Fibroblast of lung (primary cell): ENCODE results near the gene LBH.

Experiments used
- CTCF ChIP-seq, 2 donors: IDR thresholded peaks in 1 of 2; conservative IDR thresholded peaks in 1 of 2; 1 replicate in 1 of 2; 2 replicates in 1 of 2; pipeline ENCODE4 v1.5.1; 2011 to 2012; ENCODE audit warnings: low read length in 2 of 2, control low read depth in 1 of 2, inconsistent platforms in 1 of 2, low read depth in 1 of 2, mild to moderate bottlenecking in 1 of 2
- EZH2 ChIP-seq: IDR thresholded peaks from 2 replicates; pipeline ENCODE4 v1.5.1; 2012; ENCODE audit warnings: low read length, control low read depth, mild to moderate bottlenecking; ENCODE audit errors: missing control alignments

GRCh38 chr2:30201990-30202389, 29.3 kb upstream of the LBH start:
- TF ChIP-seq CTCF (conservative IDR thresholded peaks at IDR 0.05 in 1 of 2, IDR thresholded peaks at IDR 0.05 in 1 of 2; ENCODE audit: low read depth in 1 of 2, low read length in 2 of 2) (no peak), EZH2 (no peak)
